Activated CD8-positive, alpha-beta T cell treated with anti-CD3 and anti-CD28 coated beads, Interleukin-2, amount 10 ng/mL, durations not matched to agents 7 days and 5 days (primary cell): ENCODE data around the gene NUP62CL. TPM values are rescaled to one million over a fixed set of nuclear protein-coding genes. Genes with fewer than 3 reads are reported as not detected.

Experiments used
- ATAC-seq: fragments of 150-1000 bp; cut with Tn5 transposase; one replicate; pipeline ENCODE4 v1.10.0; 2021; ENCODE audit warnings: moderate library complexity
- CTCF ChIA-PET: fragments of 350-600 bp; sonication (Branson Sonifier 250); formaldehyde crosslinking; loops from one replicate; lab custom pipeline; 2021; ENCODE audit warnings: antibody characterized with exemption; lab: Charles Lee
- POLR2A ChIA-PET: fragments of 350-600 bp; sonication (Branson Sonifier 250); formaldehyde crosslinking; loops from one replicate; lab custom pipeline; 2021; ENCODE audit warnings: antibody characterized with exemption; lab: Charles Lee
- DNase-seq: peaks from one replicate; pipeline ENCODE4 v3.0.0-alpha.2; 2020
- H3K27ac Mint-ChIP-seq: one replicate; pipeline ENCODE4 v1.8.0; 2021; ENCODE audit warnings: mild to moderate bottlenecking, mixed read lengths
- H3K27me3 Mint-ChIP-seq: one replicate; pipeline ENCODE4 v1.8.0; 2021; ENCODE audit warnings: low read depth, mixed read lengths
- H3K36me3 Mint-ChIP-seq: one replicate; pipeline ENCODE4 v1.8.0; 2021; ENCODE audit warnings: low read depth, mixed read lengths
- H3K4me1 Mint-ChIP-seq: one replicate; pipeline ENCODE4 v1.8.0; 2021; ENCODE audit warnings: low read depth, mixed read lengths
- H3K4me3 Mint-ChIP-seq: one replicate; pipeline ENCODE4 v1.8.0; 2021; ENCODE audit warnings: mild to moderate bottlenecking, mixed read lengths
- H3K9me3 Mint-ChIP-seq: one replicate; pipeline ENCODE4 v1.8.0; 2022; ENCODE audit warnings: mixed read lengths; ENCODE audit not compliant: insufficient read depth
- total RNA-seq, 2 experiments: library from RNA; stranded (reverse); gene quantifications; one replicate each; pipeline ENCODE4 v1.2.3, GENCODE V29; 2021

NUP62CL gene
- total RNA-seq, 2 experiments from 2014 or later, result 1.2 to 1.5 TPM

- ChIA-PET POLR2A (no interaction called here), CTCF (no interaction called here)
- Mint-ChIP-seq H3K4me1 (peaks cover 10% of the 10 kb centered on the region), H3K4me3 (no peak overlapping the region), H3K36me3 (no peaks in the 10 kb centered on the region), H3K9me3 (no peaks in the 10 kb centered on the region), H3K27me3 (no peaks in the 10 kb centered on the region), H3K27ac (peak overlapping the region; percentile 58)
- ATAC-seq (no peak), DNase-seq (peak; percentile 21)
Observed at GRCh38 chrX:107135049-107135964, 70.9 kb downstream of the NUP62CL start.

GRCh38 chrX:107123750-107124149 lies 82.5 kb downstream of the NUP62CL start:
- no peak overlapping the region for H3K27ac Mint-ChIP-seq
- DNase-seq, result no peak
- ChIA-PET POLR2A (no interaction called here), CTCF (no interaction called here)
- no peaks in the 10 kb centered on the region for H3K9me3 Mint-ChIP-seq
- H3K4me1 Mint-ChIP-seq, result peaks cover 2% of the 10 kb centered on the region
- no peaks in the 10 kb centered on the region for H3K27me3 Mint-ChIP-seq
- H3K36me3 Mint-ChIP-seq, result no peaks in the 10 kb centered on the region
- ATAC-seq, result no peak
- no peak overlapping the region for H3K4me3 Mint-ChIP-seq

- peak overlapping the region; percentile 98 for H3K4me3 Mint-ChIP-seq
- peaks cover 30% of the 10 kb centered on the region for H3K36me3 Mint-ChIP-seq
- H3K9me3 Mint-ChIP-seq, result no peaks in the 10 kb centered on the region
- ATAC-seq, result no peak
- no peak for DNase-seq
- POLR2A ChIA-PET, result interaction anchor here (1.4 kb wide), 1 partner anchor 509 kb away, joined by 6 read pairs; the partner anchor contains the start of gene PRPS1
- H3K4me1 Mint-ChIP-seq, result peaks cover 13% of the 10 kb centered on the region
- CTCF ChIA-PET, result no interaction called here
- H3K27ac Mint-ChIP-seq, result peak overlapping the region; percentile 98
- no peaks in the 10 kb centered on the region for H3K27me3 Mint-ChIP-seq
Observed at GRCh38 chrX:107119283-107119682, 87.0 kb downstream of the NUP62CL start.

GRCh38 chrX:107118322-107119147 lies 87.7 kb downstream of the NUP62CL start, which contains the start of gene RBM41:
TSS of gene RBM41 (minus strand) at chrX:107118822. CDS start at chrX:107118773, 49 bp downstream.
- Mint-ChIP-seq H3K9me3 (no peaks in the 10 kb centered on the region), H3K36me3 (peaks cover 37% of the 10 kb centered on the region), H3K27ac (peak within 1 kb of the TSS; percentile 98), H3K4me3 (peak within 1 kb of the TSS; percentile 98), H3K4me1 (peaks cover 18% of the 10 kb centered on the region), H3K27me3 (no peaks in the 10 kb centered on the region)
- ChIA-PET CTCF (no interaction called here), POLR2A (interaction anchor here (1.4 kb wide), 1 partner anchor 510 kb away, joined by 6 read pairs; the partner anchor contains the start of gene PRPS1)
- DNase-seq (peak; percentile 83), ATAC-seq (peak; percentile 100)

- peaks cover 40% of the 10 kb centered on the region for H3K36me3 Mint-ChIP-seq
- POLR2A ChIA-PET, result interaction anchor here (1.4 kb wide), 1 partner anchor 510 kb away, joined by 6 read pairs; the partner anchor contains the start of gene PRPS1
Observed at GRCh38 chrX:107117993-107118321, 88.3 kb downstream of the NUP62CL start.

GRCh38 chrX:107107459-107107858 lies 98.8 kb downstream of the NUP62CL start:
- H3K9me3 Mint-ChIP-seq, result no peaks in the 10 kb centered on the region
- H3K27me3 Mint-ChIP-seq, result no peaks in the 10 kb centered on the region
- POLR2A ChIA-PET, result no interaction called here
- no peak for DNase-seq
- no peak for ATAC-seq
- H3K36me3 Mint-ChIP-seq, result peaks cover 41% of the 10 kb centered on the region
- no peak overlapping the region for H3K27ac Mint-ChIP-seq
- peaks cover 5% of the 10 kb centered on the region for H3K4me1 Mint-ChIP-seq
- no peak overlapping the region for H3K4me3 Mint-ChIP-seq
- CTCF ChIA-PET, result no interaction called here

More at GRCh38 chrX:107117993-107118321, 88.3 kb downstream of the NUP62CL start:
- H3K9me3 Mint-ChIP-seq, result no peaks in the 10 kb centered on the region
- peak overlapping the region; percentile 63 for H3K27ac Mint-ChIP-seq
- peak overlapping the region; percentile 98 for H3K4me3 Mint-ChIP-seq
- peaks cover 18% of the 10 kb centered on the region for H3K4me1 Mint-ChIP-seq
- DNase-seq, result no peak
- CTCF ChIA-PET, result no interaction called here
- no peak for ATAC-seq
- no peaks in the 10 kb centered on the region for H3K27me3 Mint-ChIP-seq

GRCh38 chrX:107102980-107103379 lies 103.3 kb downstream of the NUP62CL start:
- Mint-ChIP-seq H3K27me3 (no peaks in the 10 kb centered on the region), H3K4me3 (no peak overlapping the region), H3K27ac (no peak overlapping the region), H3K9me3 (no peaks in the 10 kb centered on the region), H3K4me1 (peaks cover 7% of the 10 kb centered on the region), H3K36me3 (peaks cover 37% of the 10 kb centered on the region)
- no peak for DNase-seq
- ATAC-seq, result no peak
- CTCF ChIA-PET, result no interaction called here
- POLR2A ChIA-PET, result no interaction called here

GRCh38 chrX:107076158-107076557 lies 130.1 kb downstream of the NUP62CL start:
- H3K27me3 Mint-ChIP-seq, result no peaks in the 10 kb centered on the region
- POLR2A ChIA-PET, result no interaction called here
- no peaks in the 10 kb centered on the region for H3K4me1 Mint-ChIP-seq
- peaks cover 3% of the 10 kb centered on the region for H3K9me3 Mint-ChIP-seq
- CTCF ChIA-PET, result no interaction called here
- DNase-seq (no peak), ATAC-seq (no peak)
- H3K27ac Mint-ChIP-seq, result no peak overlapping the region
- H3K36me3 Mint-ChIP-seq, result peaks cover 13% of the 10 kb centered on the region
- no peak overlapping the region for H3K4me3 Mint-ChIP-seq

Other genes starting within 250 kb of the NUP62CL start
- gene MORC4, start 206.2 kb downstream of the NUP62CL start, total RNA-seq, result 1 to 10 TPM; 5.7 to 6.5 TPM
- 10 to 100 TPM; 12.9 to 15.2 TPM for gene RBM41, start 87.6 kb downstream of the NUP62CL start, total RNA-seq
- not detected for gene DNAAF6, start 178 bp upstream of the NUP62CL start, total RNA-seq
- under 1 TPM in 1 of 2 experiments, not detected in 1; 0.05 TPM for gene FRMPD3, start 243.2 kb upstream of the NUP62CL start, total RNA-seq